HG03135 (cell line): ENCODE results near the gene SLU7.

Source experiments
- ATAC-seq: cut with Tn5 transposase; IDR thresholded peaks from one replicate; pipeline ENCODE4 v1.9.1; 2021; ENCODE audit warnings: mild to moderate bottlenecking, moderate library complexity; ENCODE audit not compliant: unreplicated experiment

Gene SLU7

GRCh38 chr5:160420331-160420610 is 1.4 kb upstream of the SLU7 start:
- ATAC-seq, result no peak

GRCh38 chr5:160419458-160420330 is 813 bp upstream of the SLU7 start:
- ATAC-seq, result no peak

DNA sequence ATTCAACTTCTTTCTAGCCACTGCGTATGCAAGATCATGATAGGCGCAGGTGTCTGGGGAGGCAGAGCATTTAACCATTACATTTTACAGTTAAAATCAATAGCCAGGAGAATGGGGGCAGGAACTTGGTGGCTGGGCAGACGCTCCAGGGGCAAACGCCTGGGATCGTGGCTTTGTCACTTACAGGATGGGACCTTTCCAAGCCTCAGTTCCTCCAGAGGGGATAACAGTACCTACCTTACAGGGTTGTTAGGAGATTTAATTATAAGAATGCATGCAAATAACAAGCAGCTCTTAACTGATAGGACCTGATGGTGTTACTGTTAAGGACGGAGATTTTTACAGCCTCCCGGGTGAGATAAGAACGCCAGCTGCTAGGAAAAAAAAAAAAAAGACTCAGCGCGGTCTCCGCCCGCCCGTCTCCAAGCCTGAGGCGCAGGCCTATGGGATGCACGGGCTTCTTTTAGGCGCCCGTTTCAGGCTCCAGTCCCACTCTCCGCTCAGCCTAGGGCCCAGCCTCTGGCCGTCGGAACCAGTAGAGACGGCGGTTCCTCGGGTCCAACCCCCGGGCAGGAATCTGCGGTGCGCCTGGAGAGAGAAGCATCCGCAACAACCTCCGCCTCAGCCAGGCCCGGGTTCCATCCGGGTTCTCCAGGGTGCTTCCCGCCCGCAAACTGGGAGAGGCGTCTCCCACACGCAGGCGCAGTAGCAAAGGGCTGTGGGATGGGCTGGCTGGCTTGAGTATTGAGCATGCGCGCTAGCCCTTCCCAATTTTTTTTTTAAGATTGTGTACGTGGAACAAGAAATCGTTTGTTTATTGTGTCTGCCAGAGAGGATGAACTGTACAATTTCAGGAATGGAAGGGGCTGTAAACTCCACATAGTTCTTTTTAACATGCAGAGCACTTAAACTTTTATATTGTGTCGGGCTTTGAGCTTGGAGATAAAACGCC is 19.2 kb downstream of the SLU7 start, which contains the start of gene FAM200C:
Gene FAM200C (minus strand): TSS at position 653 of the 952 bp plus-strand sequence. CDS start 4,564 bp downstream, outside the sequence.
- ATAC-seq, result peak; percentile 77

DNA sequence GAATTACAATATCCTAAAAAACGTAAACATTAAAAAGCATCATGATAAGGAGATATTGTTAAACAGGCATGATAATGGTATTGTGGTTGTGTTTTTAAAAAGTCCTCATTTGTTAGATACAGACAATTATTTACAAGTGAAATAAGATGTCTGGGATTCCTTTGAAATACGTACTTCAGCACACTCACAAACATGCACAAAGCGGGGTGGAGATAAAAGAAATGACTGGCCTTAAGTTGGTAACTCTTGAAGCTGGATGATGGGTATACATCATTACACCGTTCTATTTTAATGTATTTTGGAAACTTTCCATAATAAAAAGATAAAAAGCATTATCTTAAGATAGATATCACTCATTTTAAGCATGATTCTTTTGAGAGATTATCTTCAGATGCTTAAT is 20.1 kb downstream of the SLU7 start:
- ATAC-seq, result no peak

GRCh38 chr5:160397492-160397891 is 21.4 kb downstream of the SLU7 start:
- no peak for ATAC-seq

GRCh38 chr5:160395111-160395510 is 23.8 kb downstream of the SLU7 start:
- ATAC-seq, result no peak

- ATAC-seq, result no peak
Observed at GRCh38 chr5:160390787-160391696, 27.8 kb downstream of the SLU7 start.

- ATAC-seq, result no peak
Observed at GRCh38 chr5:160387445-160387844, 31.4 kb downstream of the SLU7 start.

- ATAC-seq, result no peak
Observed at GRCh38 chr5:160385496-160385895, 33.4 kb downstream of the SLU7 start.

DNA sequence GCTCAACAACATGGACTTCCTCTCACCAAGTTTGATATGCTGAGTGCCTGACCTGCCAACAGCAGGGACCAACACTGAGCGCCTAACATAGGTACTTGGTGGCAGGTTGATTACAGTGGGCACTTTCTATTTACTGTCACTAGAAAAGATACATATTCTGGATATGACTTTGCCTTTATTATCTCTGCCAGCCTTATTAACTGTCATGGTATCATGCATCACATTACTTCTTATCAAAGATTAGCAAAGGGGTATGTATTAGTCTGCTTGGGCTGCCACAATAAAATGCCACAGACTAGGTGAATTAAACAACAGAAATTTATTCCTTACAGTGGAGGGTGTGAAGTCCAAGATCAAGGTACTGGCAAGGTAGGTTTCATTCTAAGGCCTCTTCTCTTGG is 34.2 kb downstream of the SLU7 start:
- no peak for ATAC-seq

DNA sequence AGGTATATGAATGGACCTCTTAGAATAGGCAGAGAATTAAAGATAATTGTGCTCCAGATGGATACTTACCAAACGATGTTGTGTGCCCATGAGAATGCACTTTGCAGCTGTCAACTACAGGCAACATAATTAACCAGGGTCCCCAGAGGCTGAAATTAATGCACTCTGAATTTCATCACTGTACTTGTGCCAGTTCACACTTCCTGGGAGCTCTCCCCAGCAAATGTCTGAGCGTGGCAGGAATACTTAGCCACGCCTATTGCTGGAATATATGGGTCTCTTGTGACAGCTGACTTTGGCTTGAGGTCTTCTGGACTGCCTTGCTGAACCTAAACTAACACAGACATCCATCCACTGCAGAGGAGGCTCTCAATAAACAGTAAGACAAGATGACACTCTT is 36.5 kb downstream of the SLU7 start:
- no peak for ATAC-seq

DNA sequence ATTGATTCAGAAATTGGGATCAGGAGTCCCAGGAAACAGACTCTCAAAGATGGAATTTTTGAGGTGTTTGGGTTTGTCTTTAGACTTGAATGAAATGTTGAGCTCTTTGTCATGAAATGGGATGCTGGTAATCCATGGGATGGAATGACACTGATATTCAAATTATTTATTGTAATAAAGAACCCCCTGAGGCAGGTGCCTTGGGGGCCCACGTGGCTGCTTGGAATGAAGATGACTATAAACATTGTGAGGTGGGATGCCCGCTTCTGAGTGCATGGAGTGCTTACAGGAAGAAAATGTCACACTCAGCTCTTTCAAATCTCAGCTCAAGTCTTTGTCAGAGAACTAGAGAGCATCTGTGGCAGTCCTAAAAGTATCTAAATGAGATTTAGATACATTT is 38.8 kb downstream of the SLU7 start:
- ATAC-seq, result no peak

DNA sequence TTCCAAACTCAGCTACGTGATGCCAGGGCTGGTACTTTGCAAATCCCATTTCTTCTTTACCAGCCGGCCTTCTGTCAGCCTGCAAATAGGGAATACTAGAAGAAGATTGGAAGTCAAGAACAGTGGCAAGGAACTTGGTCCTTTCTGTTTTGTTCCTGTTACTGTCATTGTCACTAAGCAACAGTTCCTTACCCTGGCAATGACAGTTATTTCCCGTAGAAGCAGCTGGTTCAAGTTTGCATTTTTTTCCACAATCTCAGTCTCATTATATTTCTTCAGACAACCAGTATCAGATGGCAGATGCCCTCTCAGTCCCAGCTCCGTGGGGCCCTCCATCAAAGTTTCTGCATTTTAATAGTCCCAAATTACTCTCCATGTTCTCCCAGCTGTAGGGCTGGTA is 39.4 kb downstream of the SLU7 start:
- no peak for ATAC-seq

DNA sequence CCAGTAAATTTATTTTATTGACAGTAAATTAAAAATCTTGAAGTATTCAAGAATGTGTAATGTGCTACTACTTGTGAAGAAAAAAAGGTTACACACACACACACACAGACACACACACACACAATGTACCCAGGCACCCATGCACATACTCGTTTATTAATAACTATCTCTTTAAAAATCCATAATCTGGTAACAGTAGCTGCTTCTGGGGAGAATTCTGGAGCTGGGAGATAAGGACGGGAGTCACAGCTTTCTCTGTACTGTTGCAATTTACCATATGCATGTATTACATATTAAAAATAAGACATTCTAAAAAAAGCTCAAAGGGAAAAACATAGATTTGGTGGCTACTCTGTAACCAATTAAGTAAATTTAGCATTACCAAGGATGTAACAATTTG is 40.6 kb downstream of the SLU7 start:
- no peak for ATAC-seq

GRCh38 chr5:160377651-160378050 is 41.2 kb downstream of the SLU7 start:
- no peak for ATAC-seq

GRCh38 chr5:160376416-160376815 is 42.5 kb downstream of the SLU7 start:
- ATAC-seq, result no peak

GRCh38 chr5:160375701-160376100 is 43.2 kb downstream of the SLU7 start:
- no peak for ATAC-seq

GRCh38 chr5:160375166-160375565 is 43.7 kb downstream of the SLU7 start:
- ATAC-seq, result no peak

DNA sequence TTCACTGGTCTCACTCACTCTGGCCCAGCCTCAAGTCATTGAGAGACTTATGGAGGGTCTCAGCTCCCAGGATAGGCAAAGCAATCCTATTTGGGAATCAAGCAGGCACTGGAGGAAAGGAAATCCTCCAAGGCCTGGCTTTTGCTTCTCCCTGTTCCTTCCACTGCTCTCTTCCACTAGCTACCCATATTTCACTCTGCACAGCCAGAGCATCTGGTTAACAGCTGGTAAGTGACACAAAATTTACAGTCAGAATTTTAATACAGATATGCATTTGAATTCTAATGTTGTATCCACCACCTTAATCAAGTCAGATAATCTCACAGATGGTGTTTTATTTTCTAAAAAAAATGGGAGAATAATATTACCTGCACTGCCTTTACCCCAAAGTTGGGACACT is 47.6 kb downstream of the SLU7 start:
- no peak for ATAC-seq

GRCh38 chr5:160370713-160371034 is 48.2 kb downstream of the SLU7 start:
- no peak for ATAC-seq
